ENCODE measurements around the gene PTPRK. TPM values are rescaled to one million over a fixed set of nuclear protein-coding genes. Genes with fewer than 3 reads are reported as not detected.

Gene PTPRK
- polyA plus RNA-seq, 3 donors: 0.01 TPM; not detected in 2

DNA sequence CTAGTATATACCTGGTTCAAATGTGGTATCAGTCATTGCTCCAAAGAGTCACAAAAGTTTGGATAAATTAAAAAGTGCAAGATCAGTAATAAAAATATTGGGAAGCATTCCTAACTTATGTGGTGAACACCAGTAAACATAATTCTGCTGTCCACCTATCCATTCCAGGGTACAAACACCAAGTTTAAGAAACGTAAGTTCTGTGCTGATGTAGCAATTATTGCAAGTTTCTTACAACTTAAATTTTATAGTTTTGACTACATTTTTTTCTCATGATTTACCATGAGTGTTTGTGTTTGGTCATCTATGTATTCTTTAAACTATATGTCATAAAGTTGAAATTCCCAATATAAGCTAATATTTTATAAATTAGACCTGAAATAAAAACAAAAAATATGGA is 364.6 kb downstream of the PTPRK start:
- Mint-ChIP-seq H3K4me1 (peaks cover 13% of the 10 kb centered on the region), H3K9me3 (peaks cover 0 to 6% (median 3%) of the 10 kb centered on the region in 7 donors), H3K4me3 (no peak overlapping the region), H3K27me3 (ENCODE audit: low read depth in 3 of 3) (peaks cover 0 to 2% (median 0%) of the 10 kb centered on the region in 3 donors), H3K27ac (no peak overlapping the region), H3K36me3 (no peaks in the 10 kb centered on the region)
- Histone ChIP-seq H3K4me2 (replicated peaks; ENCODE audit: extremely low read depth, low read length, poor library complexity, severe bottlenecking) (no peak overlapping the region), H3K4me1 (ENCODE audit: control insufficient read depth in 1 of 2, insufficient read depth in 2 of 2, low read length in 2 of 2) (peaks cover 0 to 3% of the 10 kb centered on the region in 2 donors), H4K20me1 (ENCODE audit: insufficient read depth, low read length) (no peaks in the 10 kb centered on the region), H3K27ac (ENCODE audit: low read depth in 1 of 2, low read length in 2 of 2) (no peak overlapping the region), H3K27me3 (ENCODE audit: control insufficient read depth in 2 of 2, insufficient read depth in 2 of 2, low read length in 2 of 2) (no peaks in the 10 kb centered on the region), H3K79me2 (ENCODE audit: insufficient read depth, low read length) (no peaks in the 10 kb centered on the region), H3K9me3 (replicated peaks in 1 of 2; ENCODE audit: control insufficient read depth in 1 of 2, insufficient read depth in 1 of 2, low read length in 2 of 2) (no peaks in the 10 kb centered on the region), H3K4me3 (replicated peaks in 1 of 3; ENCODE audit: low read depth in 2 of 3, low read length in 3 of 3) (no peak overlapping the region), H2AFZ (ENCODE audit: insufficient read depth, low read depth, low read length, poor library complexity, severe bottlenecking) (no peak overlapping the region), H3K9ac (ENCODE audit: insufficient read depth, low read length, poor library complexity, severe bottlenecking) (no peak overlapping the region), H3K36me3 (replicated peaks in 1 of 2; ENCODE audit: control insufficient read depth in 1 of 2, insufficient read depth in 2 of 2, low read length in 2 of 2) (no peaks in the 10 kb centered on the region)
- TF ChIP-seq, protein P1, sequence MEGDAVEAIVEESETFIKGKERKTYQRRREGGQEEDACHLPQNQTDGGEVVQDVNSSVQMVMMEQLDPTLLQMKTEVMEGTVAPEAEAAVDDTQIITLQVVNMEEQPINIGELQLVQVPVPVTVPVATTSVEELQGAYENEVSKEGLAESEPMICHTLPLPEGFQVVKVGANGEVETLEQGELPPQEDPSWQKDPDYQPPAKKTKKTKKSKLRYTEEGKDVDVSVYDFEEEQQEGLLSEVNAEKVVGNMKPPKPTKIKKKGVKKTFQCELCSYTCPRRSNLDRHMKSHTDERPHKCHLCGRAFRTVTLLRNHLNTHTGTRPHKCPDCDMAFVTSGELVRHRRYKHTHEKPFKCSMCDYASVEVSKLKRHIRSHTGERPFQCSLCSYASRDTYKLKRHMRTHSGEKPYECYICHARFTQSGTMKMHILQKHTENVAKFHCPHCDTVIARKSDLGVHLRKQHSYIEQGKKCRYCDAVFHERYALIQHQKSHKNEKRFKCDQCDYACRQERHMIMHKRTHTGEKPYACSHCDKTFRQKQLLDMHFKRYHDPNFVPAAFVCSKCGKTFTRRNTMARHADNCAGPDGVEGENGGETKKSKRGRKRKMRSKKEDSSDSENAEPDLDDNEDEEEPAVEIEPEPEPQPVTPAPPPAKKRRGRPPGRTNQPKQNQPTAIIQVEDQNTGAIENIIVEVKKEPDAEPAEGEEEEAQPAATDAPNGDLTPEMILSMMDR (IDR thresholded peaks at IDR 0.05): no peak
- intact Hi-C loops (cut with micrococcal nuclease): no loop called here
- WGBS (ENCODE audit: insufficient coverage): no CpG with 5 or more reads among the region's 1 CpG
- no peak for DNase-seq

DNA sequence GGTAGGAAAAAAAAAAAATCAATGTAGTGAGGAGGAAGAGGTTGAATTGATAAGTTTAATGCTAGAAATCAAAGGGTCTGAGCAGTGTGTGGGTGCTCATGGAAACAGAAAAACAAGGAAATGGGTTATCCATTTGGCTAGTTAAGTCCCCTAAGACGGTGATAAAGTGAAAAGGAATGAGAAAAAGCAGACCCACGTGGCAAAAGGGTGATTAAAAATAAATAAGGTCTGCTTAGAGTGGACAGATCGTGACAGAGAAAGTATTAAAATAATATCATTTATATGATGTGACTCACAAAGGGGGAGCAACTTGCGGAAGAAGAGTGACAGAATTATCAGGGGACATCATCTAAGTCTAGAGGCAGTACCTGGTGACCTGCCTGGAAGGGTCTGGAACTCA is 367.8 kb downstream of the PTPRK start:
- Mint-ChIP-seq H3K4me3 (no peak overlapping the region), H3K36me3 (no peaks in the 10 kb centered on the region), H3K27me3 (ENCODE audit: low read depth in 3 of 3) (peaks cover 0 to 2% (median 0%) of the 10 kb centered on the region in 3 donors), H3K4me1 (peaks cover 9% of the 10 kb centered on the region), H3K27ac (no peak overlapping the region), H3K9me3 (peaks cover 0 to 6% (median 3%) of the 10 kb centered on the region in 7 donors)
- Histone ChIP-seq H3K27me3 (ENCODE audit: control insufficient read depth in 2 of 2, insufficient read depth in 2 of 2, low read length in 2 of 2) (no peaks in the 10 kb centered on the region), H3K79me2 (ENCODE audit: insufficient read depth, low read length) (no peaks in the 10 kb centered on the region), H3K9me3 (replicated peaks in 1 of 2; ENCODE audit: control insufficient read depth in 1 of 2, insufficient read depth in 1 of 2, low read length in 2 of 2) (no peaks in the 10 kb centered on the region), H3K4me2 (replicated peaks; ENCODE audit: extremely low read depth, low read length, poor library complexity, severe bottlenecking) (no peak overlapping the region), H3K4me3 (replicated peaks in 1 of 3; ENCODE audit: low read depth in 2 of 3, low read length in 3 of 3) (no peak overlapping the region), H3K27ac (ENCODE audit: low read depth in 1 of 2, low read length in 2 of 2) (no peak overlapping the region), H3K36me3 (replicated peaks in 1 of 2; ENCODE audit: control insufficient read depth in 1 of 2, insufficient read depth in 2 of 2, low read length in 2 of 2) (no peaks in the 10 kb centered on the region), H2AFZ (ENCODE audit: insufficient read depth, low read depth, low read length, poor library complexity, severe bottlenecking) (no peak overlapping the region), H3K9ac (ENCODE audit: insufficient read depth, low read length, poor library complexity, severe bottlenecking) (no peak overlapping the region), H4K20me1 (ENCODE audit: insufficient read depth, low read length) (no peaks in the 10 kb centered on the region), H3K4me1 (ENCODE audit: control insufficient read depth in 1 of 2, insufficient read depth in 2 of 2, low read length in 2 of 2) (peaks cover 0 to 2% of the 10 kb centered on the region in 2 donors)
- no peak for DNase-seq
- WGBS (ENCODE audit: insufficient coverage): 94% methylated on average over 3 of the region's 4 CpGs
- TF ChIP-seq, protein P1 (IDR thresholded peaks at IDR 0.05): no peak
- intact Hi-C loops (cut with micrococcal nuclease): no loop called here

Data from CD14-positive monocyte (primary cell).